OCI-LY7 (cell line): ENCODE data around the gene CORIN. TPM values are rescaled to one million over a fixed set of nuclear protein-coding genes. Genes with fewer than 3 reads are reported as not detected.

Experiments
- BruUV-seq: library from RNA; stranded (reverse); fragments of 400-500 nt; replicated peaks from 2 replicates; lab custom pipeline; 2021; lab: Mats Ljungman, UMichigan
- CTCF ChIA-PET: fragments of 300-600 bp; sonication (Branson Sonifier 250); formaldehyde crosslinking; loops from one replicate; lab custom pipeline; 2022; ENCODE audit warnings: antibody characterized with exemption; ENCODE audit not compliant: unreplicated experiment; lab: Charles Lee
- POLR2A ChIA-PET: fragments of 300-600 bp; sonication (Branson Sonifier 250); formaldehyde crosslinking; loops from one replicate; lab custom pipeline; 2022; ENCODE audit warnings: antibody characterized with exemption; lab: Charles Lee
- DNase-seq: peaks from one replicate; pipeline ENCODE4 v3.0.0-alpha.2; 2015; ENCODE audit warnings: low spot score
- H2AFZ ChIP-seq: fragments of 200-600 bp; sonication (generic), shearing (Covaris generic); 2 replicates; pipeline ENCODE4 v1.6.1; 2014; ENCODE audit warnings: mild to moderate bottlenecking, antibody characterized with exemption, low read length, moderate library complexity
- H3K27ac ChIP-seq: fragments of 200-600 bp; sonication (generic); 2 replicates; pipeline ENCODE4 v1.5.1; 2014; ENCODE audit warnings: mixed run types, low read depth, mild to moderate bottlenecking, moderate library complexity, low read length, inconsistent platforms; ENCODE audit not compliant: poor library complexity, severe bottlenecking
- H3K36me3 ChIP-seq: fragments of 200-600 bp; sonication (generic); 2 replicates; pipeline ENCODE4 v1.6.1; 2014; ENCODE audit warnings: mild to moderate bottlenecking, antibody characterized with exemption, low read length, moderate library complexity, mixed read lengths; ENCODE audit not compliant: insufficient read depth
- H3K4me1 ChIP-seq: fragments of 200-600 bp; sonication (generic); 2 replicates; pipeline ENCODE4 v1.5.1; 2014; ENCODE audit warnings: mild to moderate bottlenecking, low read length; ENCODE audit not compliant: insufficient read depth, poor library complexity, severe bottlenecking
- H3K4me2 ChIP-seq: fragments of 200-600 bp; sonication (generic); 2 replicates; pipeline ENCODE4 v1.6.1; 2014; ENCODE audit warnings: mild to moderate bottlenecking, low read length
- H3K4me3 ChIP-seq: fragments of 200-600 bp; sonication (generic); 2 replicates; pipeline ENCODE4 v1.5.1; 2014; ENCODE audit warnings: mild to moderate bottlenecking, low read depth, low read length; ENCODE audit not compliant: poor library complexity, severe bottlenecking
- H3K79me2 ChIP-seq: fragments of 200-600 bp; sonication (generic); 2 replicates; pipeline ENCODE4 v1.6.1; 2016; ENCODE audit warnings: low read depth, mild to moderate bottlenecking, low read length, moderate library complexity, mixed read lengths; ENCODE audit not compliant: insufficient read depth
- H3K9me2 ChIP-seq: fragments of 200-600 bp; sonication (generic); 2 replicates; pipeline ENCODE4 v1.6.1; 2016; ENCODE audit warnings: mild to moderate bottlenecking, low read length, mixed read lengths; ENCODE audit not compliant: insufficient read depth
- H3K9me3 ChIP-seq: fragments of 200-600 bp; sonication (generic); 2 replicates; pipeline ENCODE4 v1.6.1; 2014; ENCODE audit warnings: mild to moderate bottlenecking, mixed run types, low read length, mixed read lengths
- H4K20me1 ChIP-seq: fragments of 200-600 bp; sonication (generic); 2 replicates; pipeline ENCODE4 v1.6.1; 2014; ENCODE audit warnings: mild to moderate bottlenecking, antibody characterized with exemption, low read length, moderate library complexity, mixed read lengths; ENCODE audit not compliant: insufficient read depth
- EZH2phosphoT487 ChIP-seq: fragments of 200-600 bp; sonication (generic); IDR thresholded peaks from 2 replicates; pipeline ENCODE4 v1.6.1; 2018; ENCODE audit warnings: low read depth, borderline replicate concordance, mild to moderate bottlenecking, mixed run types, antibody characterized with exemption, low read length, moderate library complexity, mixed read lengths
- intact Hi-C: fragments of 100-400 bp; cut with micrococcal nuclease; formaldehyde crosslinking; loops from one replicate; pipeline ENCODE4 v1.10.0; 2022; ENCODE audit not compliant: unreplicated experiment
- total RNA-seq, 2 experiments: library from RNA; depleted of rRNA in 1 of 2; stranded (reverse); fragments of >200 nt in 1 of 2; shearing (Covaris generic) in 1 of 2; gene quantifications; 2 replicates each; pipeline ENCODE4 v1.2.3, GENCODE V29; 2014 to 2022
- TF ChIP-seq, protein P1 (sequence below): fragments of 200-600 bp; sonication (generic); conservative IDR thresholded peaks from 2 replicates; pipeline ENCODE4 v1.5.1; 2014; ENCODE audit warnings: mild to moderate bottlenecking, antibody characterized with exemption, low read length, moderate library complexity, mixed read lengths

CORIN gene
- total RNA-seq, 2 experiments from 2014 or later, result 0.40 TPM; not detected in 1

DNA sequence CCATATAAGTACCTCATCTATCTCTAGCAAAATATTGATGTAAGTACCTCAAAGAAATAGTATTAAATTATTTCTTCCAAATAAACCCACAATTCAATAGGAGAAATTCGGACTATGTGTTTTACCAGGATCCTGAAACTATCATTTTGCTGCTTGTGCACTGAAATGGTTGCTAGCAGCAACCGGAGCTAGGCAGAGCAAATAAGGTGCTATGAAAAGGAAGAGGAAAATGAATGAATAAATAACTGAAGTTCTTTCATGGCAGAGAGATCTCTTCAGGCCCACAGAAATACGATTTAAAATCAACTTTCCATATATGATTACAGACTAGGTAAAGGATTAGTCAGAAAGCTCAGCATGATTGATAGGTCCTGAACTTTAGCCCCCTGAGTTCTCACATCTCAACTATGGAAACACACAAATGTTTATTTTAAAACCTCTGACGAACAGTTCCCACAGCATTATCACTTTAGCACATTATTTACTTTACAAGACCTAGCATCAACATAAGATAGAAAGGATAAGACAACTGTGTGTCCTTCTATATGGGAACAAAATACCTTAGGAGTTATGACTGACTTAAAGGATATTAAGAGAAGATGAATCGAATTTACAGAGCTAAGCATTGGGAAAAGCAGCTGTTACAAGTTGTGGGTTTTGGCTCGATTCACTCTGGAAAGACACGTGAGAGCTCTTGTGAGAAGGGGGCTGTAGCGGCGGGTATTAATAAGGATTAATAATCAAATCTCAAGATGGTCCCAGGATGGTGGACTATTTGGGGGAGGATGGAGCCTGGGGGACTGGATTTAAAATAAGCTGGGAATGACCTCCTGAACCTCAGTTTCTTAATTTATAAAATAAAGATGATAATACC lies 104.3 kb downstream of the CORIN start:
- no TSS peak for BruUV-seq
- Histone ChIP-seq H3K4me1 (no peaks in the 10 kb centered on the region), H3K9me2 (no peaks in the 10 kb centered on the region), H3K9me3 (no peaks in the 10 kb centered on the region), H4K20me1 (no peaks in the 10 kb centered on the region), H2AFZ (no peak overlapping the region), H3K36me3 (no peaks in the 10 kb centered on the region), H3K79me2 (no peaks in the 10 kb centered on the region), H3K4me2 (no peak overlapping the region), H3K4me3 (no peak overlapping the region), H3K27ac (no peak overlapping the region)
- CTCF ChIA-PET, result no interaction called here
- TF ChIP-seq, protein P1, sequence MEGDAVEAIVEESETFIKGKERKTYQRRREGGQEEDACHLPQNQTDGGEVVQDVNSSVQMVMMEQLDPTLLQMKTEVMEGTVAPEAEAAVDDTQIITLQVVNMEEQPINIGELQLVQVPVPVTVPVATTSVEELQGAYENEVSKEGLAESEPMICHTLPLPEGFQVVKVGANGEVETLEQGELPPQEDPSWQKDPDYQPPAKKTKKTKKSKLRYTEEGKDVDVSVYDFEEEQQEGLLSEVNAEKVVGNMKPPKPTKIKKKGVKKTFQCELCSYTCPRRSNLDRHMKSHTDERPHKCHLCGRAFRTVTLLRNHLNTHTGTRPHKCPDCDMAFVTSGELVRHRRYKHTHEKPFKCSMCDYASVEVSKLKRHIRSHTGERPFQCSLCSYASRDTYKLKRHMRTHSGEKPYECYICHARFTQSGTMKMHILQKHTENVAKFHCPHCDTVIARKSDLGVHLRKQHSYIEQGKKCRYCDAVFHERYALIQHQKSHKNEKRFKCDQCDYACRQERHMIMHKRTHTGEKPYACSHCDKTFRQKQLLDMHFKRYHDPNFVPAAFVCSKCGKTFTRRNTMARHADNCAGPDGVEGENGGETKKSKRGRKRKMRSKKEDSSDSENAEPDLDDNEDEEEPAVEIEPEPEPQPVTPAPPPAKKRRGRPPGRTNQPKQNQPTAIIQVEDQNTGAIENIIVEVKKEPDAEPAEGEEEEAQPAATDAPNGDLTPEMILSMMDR, result no peak
- no peak for TF ChIP-seq EZH2phosphoT487
- intact Hi-C loops, result no loop called here
- POLR2A ChIA-PET, result interaction anchor here (0.6 to 0.8 kb wide), 2 partner anchors 20 to 28 kb away, joined by 3 read pairs; no protein-coding TSS in a partner anchor
- no peak for DNase-seq

DNA sequence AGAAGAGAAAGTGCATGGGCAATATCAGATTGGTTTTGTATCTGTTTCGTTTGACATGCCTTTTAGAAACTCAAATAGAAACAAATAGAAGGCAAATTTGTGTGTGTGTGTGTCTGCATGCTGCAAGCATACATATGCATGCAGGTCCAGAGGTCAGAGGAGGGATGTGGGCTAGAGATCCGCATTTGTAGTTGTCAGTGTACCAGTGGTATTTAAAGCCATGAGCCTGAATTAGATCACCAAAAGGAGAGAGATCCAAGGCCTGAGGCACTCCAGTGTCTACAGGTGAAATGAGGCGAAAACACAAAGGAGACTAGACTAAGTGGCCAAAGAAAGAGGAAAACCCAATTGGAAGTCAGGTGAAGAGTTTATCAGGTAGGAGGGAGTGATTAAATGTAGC lies 106.7 kb downstream of the CORIN start:
- ChIA-PET CTCF (no interaction called here), POLR2A (no interaction called here)
- Histone ChIP-seq H3K4me2 (no peak overlapping the region), H4K20me1 (no peaks in the 10 kb centered on the region), H3K4me3 (no peak overlapping the region), H3K9me3 (no peaks in the 10 kb centered on the region), H3K79me2 (no peaks in the 10 kb centered on the region), H3K36me3 (no peaks in the 10 kb centered on the region), H3K4me1 (no peaks in the 10 kb centered on the region), H3K27ac (no peak overlapping the region), H3K9me2 (no peaks in the 10 kb centered on the region), H2AFZ (no peak overlapping the region)
- BruUV-seq, result no TSS peak
- intact Hi-C loops, result no loop called here
- no peak for DNase-seq
- TF ChIP-seq, protein P1, result no peak
- no peak for TF ChIP-seq EZH2phosphoT487
